Breast epithelium (tissue), 4 donors: ENCODE measurements around the gene IL1F10. TPM values are rescaled to one million over a fixed set of nuclear protein-coding genes. Genes with fewer than 3 reads are reported as not detected.

Source experiments
- DNase-seq, 2 donors: peaks; one replicate each; pipeline ENCODE4 v3.0.0-alpha.2; 2019; ENCODE audit warnings: low spot score in 2 of 2
- H3K27ac ChIP-seq, 2 donors: fragments of 200-600 bp; sonication (generic) in 1 of 2; one replicate each; pipeline ENCODE4 v1.5.1; 2016 to 2019; ENCODE audit warnings: mild to moderate bottlenecking in 1 of 2
- H3K27me3 ChIP-seq, 2 donors: fragments of 200-600 bp; sonication (generic) in 1 of 2; one replicate each; pipeline versions ENCODE4 v1.5.1 to v1.6.0; 2017 to 2019; ENCODE audit warnings: control low read depth in 1 of 2, mild to moderate bottlenecking in 1 of 2
- H3K36me3 ChIP-seq: fragments of 200-600 bp; one replicate; pipeline ENCODE4 v1.5.1; 2019
- H3K4me1 ChIP-seq, 2 donors: fragments of 200-600 bp; sonication (generic); one replicate each; pipeline ENCODE4 v1.5.1; 2016 to 2019; ENCODE audit warnings: control low read depth in 1 of 2
- H3K4me3 ChIP-seq, 3 donors: fragments of 200-600 bp; sonication (generic); 1 replicate in 2 of 3; 2 replicates in 1 of 3; pipeline ENCODE4 v1.5.1; 2016 to 2019; ENCODE audit warnings: mild to moderate bottlenecking in 3 of 3, moderate library complexity in 2 of 3
- H3K9me3 ChIP-seq, 2 donors: fragments of 200-600 bp; sonication (generic) in 1 of 2; one replicate each; pipeline ENCODE4 v1.5.1; 2016 to 2019; ENCODE audit warnings: control low read depth in 1 of 2
- POLR2A ChIP-seq: fragments of 450-650 bp; IDR thresholded peaks from one replicate; pipeline ENCODE4 v1.6.1; 2016; ENCODE audit warnings: antibody characterized with exemption, mild to moderate bottlenecking, moderate library complexity
- POLR2AphosphoS5 ChIP-seq, 3 donors: sonication (generic); formaldehyde crosslinking; IDR thresholded peaks; one replicate each; pipeline ENCODE4 v1.6.1; 2017; ENCODE audit warnings: antibody characterized with exemption in 3 of 3
- intact Hi-C: fragments of 100-400 bp; cut with DNase I; formaldehyde crosslinking; loops from one replicate; pipeline ENCODE4 v1.15.1; 2023; ENCODE audit warnings: low total_unique reads
- total RNA-seq, 3 donors: library from RNA; depleted of rRNA; stranded (reverse); fragments of >200 nt; gene quantifications; one replicate each; pipeline ENCODE4 v1.1.0, GENCODE V29; 2016
- TF ChIP-seq, protein P1 (sequence below), 3 donors: fragments of 450-650 bp; IDR thresholded peaks; one replicate each; pipeline ENCODE4 v1.5.1; 2016 to 2017; ENCODE audit warnings: antibody characterized with exemption in 3 of 3, mild to moderate bottlenecking in 3 of 3, moderate library complexity in 3 of 3

Gene IL1F10
- total RNA-seq, 3 donors from 2014 or later = not detected

DNA sequence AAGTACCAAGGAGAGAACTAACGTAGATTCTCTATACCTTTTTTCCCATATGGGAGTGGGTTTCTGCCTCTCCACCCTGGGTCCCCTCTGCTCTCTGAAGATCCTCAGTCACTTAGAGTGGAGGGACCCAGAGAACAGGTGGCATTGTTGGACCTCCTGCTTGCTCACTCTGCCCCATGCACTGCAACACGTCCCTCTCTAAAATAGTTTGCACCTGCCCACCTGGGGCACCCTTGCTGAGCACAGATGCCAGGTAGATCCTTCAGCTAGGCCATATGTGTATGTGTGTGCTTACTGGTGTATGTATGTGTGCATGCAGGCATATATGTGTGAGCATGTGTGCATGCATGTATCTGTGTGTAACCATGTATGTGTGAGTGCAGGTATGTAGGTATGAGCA lies 6.5 kb upstream of the IL1F10 start:
- Histone ChIP-seq H3K36me3 (no peaks in the 10 kb centered on the region), H3K9me3 (no peaks in the 10 kb centered on the region), H3K4me3 (no peak overlapping the region), H3K27me3 (no peaks in the 10 kb centered on the region), H3K4me1 (no peaks in the 10 kb centered on the region), H3K27ac (no peak overlapping the region)
- intact Hi-C loops = loop anchor here (10.0 kb wide), 1 partner anchor 1896 kb away; no protein-coding TSS in a partner anchor
- DNase-seq = no peak
- TF ChIP-seq POLR2AphosphoS5 (IDR thresholded peaks at IDR 0.05) (no peak), POLR2A (no peak)
- TF ChIP-seq, protein P1, sequence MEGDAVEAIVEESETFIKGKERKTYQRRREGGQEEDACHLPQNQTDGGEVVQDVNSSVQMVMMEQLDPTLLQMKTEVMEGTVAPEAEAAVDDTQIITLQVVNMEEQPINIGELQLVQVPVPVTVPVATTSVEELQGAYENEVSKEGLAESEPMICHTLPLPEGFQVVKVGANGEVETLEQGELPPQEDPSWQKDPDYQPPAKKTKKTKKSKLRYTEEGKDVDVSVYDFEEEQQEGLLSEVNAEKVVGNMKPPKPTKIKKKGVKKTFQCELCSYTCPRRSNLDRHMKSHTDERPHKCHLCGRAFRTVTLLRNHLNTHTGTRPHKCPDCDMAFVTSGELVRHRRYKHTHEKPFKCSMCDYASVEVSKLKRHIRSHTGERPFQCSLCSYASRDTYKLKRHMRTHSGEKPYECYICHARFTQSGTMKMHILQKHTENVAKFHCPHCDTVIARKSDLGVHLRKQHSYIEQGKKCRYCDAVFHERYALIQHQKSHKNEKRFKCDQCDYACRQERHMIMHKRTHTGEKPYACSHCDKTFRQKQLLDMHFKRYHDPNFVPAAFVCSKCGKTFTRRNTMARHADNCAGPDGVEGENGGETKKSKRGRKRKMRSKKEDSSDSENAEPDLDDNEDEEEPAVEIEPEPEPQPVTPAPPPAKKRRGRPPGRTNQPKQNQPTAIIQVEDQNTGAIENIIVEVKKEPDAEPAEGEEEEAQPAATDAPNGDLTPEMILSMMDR (IDR thresholded peaks at IDR 0.05) = no peak

DNA sequence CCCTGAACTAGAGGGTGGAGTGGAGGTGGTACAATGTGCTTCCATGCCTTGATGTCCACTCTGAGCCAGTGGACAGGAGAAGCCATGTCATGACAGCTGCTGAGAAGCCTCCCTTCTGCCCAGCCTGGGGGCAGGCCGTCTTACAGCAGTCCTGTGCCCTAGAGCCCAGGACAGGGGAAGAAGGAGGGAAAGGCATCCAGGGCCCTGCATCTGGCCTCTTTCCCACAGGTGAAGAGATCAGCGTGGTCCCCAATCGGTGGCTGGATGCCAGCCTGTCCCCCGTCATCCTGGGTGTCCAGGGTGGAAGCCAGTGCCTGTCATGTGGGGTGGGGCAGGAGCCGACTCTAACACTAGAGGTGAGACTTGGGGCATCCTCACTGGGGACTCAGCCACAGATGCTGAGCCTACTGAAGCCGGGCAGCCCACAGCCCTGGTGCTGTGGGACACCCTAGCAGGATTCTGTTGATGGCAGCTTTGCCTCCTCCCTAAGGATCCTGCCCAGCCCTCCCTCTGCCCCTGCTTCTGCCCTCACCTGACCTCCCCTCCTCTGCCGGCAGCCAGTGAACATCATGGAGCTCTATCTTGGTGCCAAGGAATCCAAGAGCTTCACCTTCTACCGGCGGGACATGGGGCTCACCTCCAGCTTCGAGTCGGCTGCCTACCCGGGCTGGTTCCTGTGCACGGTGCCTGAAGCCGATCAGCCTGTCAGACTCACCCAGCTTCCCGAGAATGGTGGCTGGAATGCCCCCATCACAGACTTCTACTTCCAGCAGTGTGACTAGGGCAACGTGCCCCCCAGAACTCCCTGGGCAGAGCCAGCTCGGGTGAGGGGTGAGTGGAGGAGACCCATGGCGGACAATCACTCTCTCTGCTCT lies 5.6 kb upstream of the IL1F10 start:
- Histone ChIP-seq H3K27me3 (no peaks in the 10 kb centered on the region), H3K4me3 (no peak overlapping the region), H3K27ac (no peak overlapping the region), H3K36me3 (no peaks in the 10 kb centered on the region), H3K4me1 (no peaks in the 10 kb centered on the region), H3K9me3 (no peaks in the 10 kb centered on the region)
- intact Hi-C loops = loop anchor here (10.0 kb wide), 1 partner anchor 1897 kb away; no protein-coding TSS in a partner anchor
- DNase-seq = no peak
- TF ChIP-seq, protein P1 (IDR thresholded peaks at IDR 0.05) = no peak
- no peak for TF ChIP-seq POLR2AphosphoS5 (IDR thresholded peaks at IDR 0.05)
- no peak for TF ChIP-seq POLR2A

DNA sequence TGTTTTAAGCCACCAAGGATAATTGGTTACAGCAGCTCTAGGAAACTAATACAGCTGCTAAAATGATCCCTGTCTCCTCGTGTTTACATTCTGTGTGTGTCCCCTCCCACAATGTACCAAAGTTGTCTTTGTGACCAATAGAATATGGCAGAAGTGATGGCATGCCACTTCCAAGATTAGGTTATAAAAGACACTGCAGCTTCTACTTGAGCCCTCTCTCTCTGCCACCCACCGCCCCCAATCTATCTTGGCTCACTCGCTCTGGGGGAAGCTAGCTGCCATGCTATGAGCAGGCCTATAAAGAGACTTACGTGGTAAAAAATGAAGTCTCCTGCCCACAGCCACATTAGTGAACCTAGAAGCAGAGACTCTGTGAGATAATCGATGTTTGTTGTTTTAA lies 3.5 kb upstream of the IL1F10 start:
- TF ChIP-seq POLR2A = no peak
- TF ChIP-seq, protein P1 (IDR thresholded peaks at IDR 0.05) = no peak
- TF ChIP-seq POLR2AphosphoS5 (IDR thresholded peaks at IDR 0.05) = no peak
- Histone ChIP-seq H3K9me3 (no peaks in the 10 kb centered on the region), H3K4me1 (no peaks in the 10 kb centered on the region), H3K27ac (no peak overlapping the region), H3K4me3 (no peak overlapping the region), H3K27me3 (no peaks in the 10 kb centered on the region), H3K36me3 (no peaks in the 10 kb centered on the region)
- no peak for DNase-seq
- intact Hi-C loops = loop anchor here (10.0 kb wide), 1 partner anchor 1899 kb away; no protein-coding TSS in a partner anchor

- no peak for DNase-seq
- no peaks in the 10 kb centered on the region for H3K4me1 ChIP-seq
- H3K27me3 ChIP-seq = no peaks in the 10 kb centered on the region
- H3K36me3 ChIP-seq = no peaks in the 10 kb centered on the region
- no peak overlapping the region for H3K4me3 ChIP-seq
- no peak overlapping the region for H3K27ac ChIP-seq
- no peaks in the 10 kb centered on the region for H3K9me3 ChIP-seq
- TF ChIP-seq POLR2AphosphoS5 (IDR thresholded peaks at IDR 0.05) (no peak), POLR2A (no peak)
- TF ChIP-seq, protein P1 (IDR thresholded peaks at IDR 0.05) = no peak
- intact Hi-C loops = loop anchor here (10.0 kb wide), 1 partner anchor 1900 kb away; no protein-coding TSS in a partner anchor
These were observed 2.9 kb upstream of the IL1F10 start for GRCh38 chr2:113064898-113065297.

GRCh38 chr2:113068249-113068648 lies 479 bp downstream of the IL1F10 start:
- no peaks in the 10 kb centered on the region for H3K27me3 ChIP-seq

More at GRCh38 chr2:113068249-113068648, 479 bp downstream of the IL1F10 start:
- Histone ChIP-seq H3K27ac (no peak overlapping the region), H3K9me3 (no peaks in the 10 kb centered on the region), H3K4me1 (no peaks in the 10 kb centered on the region), H3K4me3 (no peak overlapping the region), H3K36me3 (no peaks in the 10 kb centered on the region)
- no peak for TF ChIP-seq POLR2A
- no peak for TF ChIP-seq POLR2AphosphoS5 (IDR thresholded peaks at IDR 0.05)
- TF ChIP-seq, protein P1 (IDR thresholded peaks at IDR 0.05) = no peak
- intact Hi-C loops = loop anchor here (10.0 kb wide), 1 partner anchor 1903 kb away; no protein-coding TSS in a partner anchor
- no peak for DNase-seq
